HG02763 (cell line): Measurements from ENCODE around the gene DDOST.

ENCODE experiments used
- ATAC-seq: cut with Tn5 transposase; IDR thresholded peaks from one replicate; pipeline ENCODE4 v1.9.1; 2021; ENCODE audit warnings: mild to moderate bottlenecking, moderate library complexity; ENCODE audit not compliant: unreplicated experiment

DDOST gene

GRCh38 chr1:20663365-20663764 is 2.2 kb upstream of the DDOST start:
- no peak for ATAC-seq

- no peak for ATAC-seq
Measured at GRCh38 chr1:20662110-20662475, 924 bp upstream of the DDOST start.

DNA sequence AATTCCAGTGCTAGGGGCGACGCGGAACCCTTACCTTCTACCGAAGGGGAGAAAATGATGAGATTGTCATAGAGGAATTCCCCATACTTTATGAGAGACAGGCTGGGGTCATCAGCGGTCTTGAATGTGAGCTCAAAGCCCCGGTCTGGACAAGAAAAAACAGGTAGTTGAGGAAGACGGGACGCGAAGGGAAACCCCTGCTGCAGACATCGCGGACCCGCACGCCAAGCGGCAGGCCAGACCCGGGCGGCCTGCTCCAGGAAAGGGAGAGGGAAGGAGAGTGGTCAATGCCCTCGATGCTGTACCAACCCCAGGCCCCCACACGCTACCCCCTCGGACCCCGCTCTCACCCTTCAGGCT is 342 bp downstream of the DDOST start:
- no peak for ATAC-seq

- ATAC-seq, result no peak
Measured at GRCh38 chr1:20660363-20660762, 806 bp downstream of the DDOST start.

DNA sequence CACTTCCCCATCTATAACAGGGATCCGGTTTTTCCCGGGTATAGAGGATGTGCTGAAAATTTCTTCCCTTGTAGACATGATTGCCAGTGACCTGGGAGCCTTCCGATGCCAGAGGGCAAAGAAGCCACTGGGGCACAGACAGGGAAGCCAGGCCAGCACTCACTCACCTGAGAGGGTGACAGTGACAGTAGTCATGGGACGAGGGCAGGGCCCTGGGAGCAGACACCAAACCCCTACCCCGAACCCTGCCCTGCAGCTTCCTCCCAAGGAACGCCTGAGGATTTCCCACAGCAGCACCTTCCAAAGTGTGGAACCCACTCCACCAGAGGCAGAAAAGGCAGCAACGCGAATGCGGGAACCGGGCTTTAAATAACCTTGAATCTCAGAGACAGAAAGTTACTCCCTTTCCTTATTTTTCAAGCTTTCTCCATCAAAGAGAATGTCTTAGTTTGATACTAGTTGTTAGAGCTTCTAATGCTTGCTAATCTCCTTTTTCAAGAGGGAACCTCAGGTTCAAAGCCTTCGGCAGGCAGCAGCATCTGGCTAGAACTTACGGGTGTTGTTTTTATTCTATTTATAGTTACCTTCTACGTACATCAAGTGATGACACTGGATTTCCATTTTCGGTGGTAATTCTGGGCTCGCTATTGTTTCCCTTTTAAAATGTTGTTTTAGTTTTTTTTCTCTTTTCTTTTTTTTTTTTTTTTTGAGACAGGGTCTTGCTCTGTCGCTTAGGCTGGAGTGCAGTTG is 2.8 kb downstream of the DDOST start:
- ATAC-seq, result no peak

DNA sequence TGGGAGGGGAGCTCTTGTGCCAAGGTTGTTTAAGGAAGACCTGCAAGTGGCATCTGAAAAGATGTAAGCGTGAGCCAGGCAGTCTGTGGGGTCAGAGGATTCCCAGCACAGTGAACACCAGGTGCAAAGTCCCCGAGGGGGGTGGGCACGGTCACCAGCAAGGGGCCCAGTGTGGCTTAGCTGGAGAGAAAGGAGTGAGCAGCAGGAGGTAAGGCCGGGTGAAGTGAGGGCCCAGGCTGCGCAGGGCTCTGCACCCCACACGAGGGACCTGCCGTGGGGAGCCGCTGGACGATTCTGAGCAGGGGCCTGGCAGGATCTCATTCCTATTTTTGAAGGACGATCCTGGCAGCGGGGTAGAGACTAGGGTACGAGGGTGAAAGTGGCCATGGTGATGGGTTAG is 4.1 kb downstream of the DDOST start:
- no peak for ATAC-seq

DNA sequence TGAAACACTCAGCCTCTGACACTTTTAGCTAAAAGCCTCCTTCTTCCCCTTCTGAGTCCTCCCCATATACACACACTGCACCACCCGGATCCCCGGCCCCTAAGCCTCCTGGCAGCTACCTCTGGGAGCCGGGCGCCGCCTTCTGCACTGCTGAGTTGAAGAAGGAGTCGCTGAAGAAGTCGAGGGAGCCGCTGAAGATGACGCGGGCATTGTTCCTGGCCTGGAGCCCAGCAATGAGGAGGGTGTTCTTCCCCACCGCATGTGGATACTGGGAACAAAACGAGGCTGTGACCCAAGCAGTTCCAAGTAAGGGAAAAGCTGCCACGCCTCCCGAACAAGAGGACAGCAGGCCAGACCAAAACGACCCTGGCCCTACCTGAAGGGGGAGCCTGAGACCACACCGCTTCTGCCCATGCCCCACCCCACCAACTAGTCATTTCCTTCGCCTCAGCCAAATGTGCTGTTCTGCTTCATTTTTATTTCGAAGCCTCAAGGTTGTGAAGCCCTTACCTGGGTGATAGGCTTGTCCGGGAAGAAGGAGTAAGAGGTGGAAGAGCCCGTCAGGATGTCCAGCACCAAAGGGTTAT is 7.0 kb downstream of the DDOST start:
- no peak for ATAC-seq

- ATAC-seq, result no peak
Measured at GRCh38 chr1:20652300-20652699, 8.9 kb downstream of the DDOST start.

DNA sequence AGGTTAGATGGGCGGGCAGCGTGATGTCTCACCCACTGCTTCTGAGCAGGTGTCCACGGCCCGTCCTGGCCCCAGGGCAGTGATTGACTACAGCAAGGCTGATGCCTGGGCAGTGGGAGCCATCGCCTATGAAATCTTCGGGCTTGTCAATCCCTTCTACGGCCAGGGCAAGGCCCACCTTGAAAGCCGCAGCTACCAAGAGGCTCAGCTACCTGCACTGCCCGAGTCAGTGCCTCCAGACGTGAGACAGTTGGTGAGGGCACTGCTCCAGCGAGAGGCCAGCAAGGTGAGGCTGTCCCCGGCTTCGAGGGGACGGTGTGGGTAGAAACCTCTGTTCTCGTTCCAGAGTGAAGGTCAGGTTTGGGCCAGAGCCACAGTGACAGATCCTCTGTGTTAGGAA is 12.2 kb downstream of the DDOST start:
- no peak for ATAC-seq

DNA sequence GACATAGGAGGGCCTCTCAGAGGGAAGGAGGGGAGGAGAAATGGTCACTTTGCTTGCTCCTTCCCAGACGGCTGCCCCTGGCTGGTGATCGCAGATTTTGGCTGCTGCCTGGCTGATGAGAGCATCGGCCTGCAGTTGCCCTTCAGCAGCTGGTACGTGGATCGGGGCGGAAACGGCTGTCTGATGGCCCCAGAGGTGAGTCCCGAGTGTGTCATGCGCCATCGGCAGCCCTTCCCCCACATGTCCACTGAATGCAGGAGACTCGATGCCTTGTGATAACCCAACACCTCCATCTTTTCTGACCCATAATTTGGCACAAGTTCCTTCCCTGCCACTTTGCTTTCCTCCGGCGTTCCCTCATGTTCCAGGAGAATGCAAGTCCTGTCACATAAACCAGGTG is 12.7 kb downstream of the DDOST start:
- no peak for ATAC-seq

GRCh38 chr1:20645414-20645813 is 15.8 kb downstream of the DDOST start:
- ATAC-seq, result no peak

GRCh38 chr1:20644416-20644815 is 16.8 kb downstream of the DDOST start:
- no peak for ATAC-seq

DNA sequence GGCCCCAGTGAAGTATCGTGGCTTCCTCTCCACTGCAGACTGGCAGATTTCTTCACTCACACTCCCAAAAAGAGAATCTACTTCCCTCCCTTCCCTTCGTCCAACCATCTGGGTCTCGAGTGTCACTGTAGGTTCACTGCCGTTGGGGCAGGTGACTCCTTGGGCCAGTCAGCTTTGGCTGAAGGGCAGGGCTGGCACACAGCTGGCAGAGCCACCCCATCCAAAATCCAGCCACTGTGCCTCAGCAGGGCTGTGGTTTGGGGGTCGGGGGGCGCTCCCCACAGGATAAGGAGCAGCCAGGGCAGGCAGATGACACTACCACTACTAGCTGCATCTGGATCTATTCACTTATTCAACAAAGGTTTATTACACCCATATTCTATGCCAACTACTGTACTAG is 18.1 kb downstream of the DDOST start:
- ATAC-seq, result no peak

- no peak for ATAC-seq
Measured at GRCh38 chr1:20641975-20642374, 19.2 kb downstream of the DDOST start.

DNA sequence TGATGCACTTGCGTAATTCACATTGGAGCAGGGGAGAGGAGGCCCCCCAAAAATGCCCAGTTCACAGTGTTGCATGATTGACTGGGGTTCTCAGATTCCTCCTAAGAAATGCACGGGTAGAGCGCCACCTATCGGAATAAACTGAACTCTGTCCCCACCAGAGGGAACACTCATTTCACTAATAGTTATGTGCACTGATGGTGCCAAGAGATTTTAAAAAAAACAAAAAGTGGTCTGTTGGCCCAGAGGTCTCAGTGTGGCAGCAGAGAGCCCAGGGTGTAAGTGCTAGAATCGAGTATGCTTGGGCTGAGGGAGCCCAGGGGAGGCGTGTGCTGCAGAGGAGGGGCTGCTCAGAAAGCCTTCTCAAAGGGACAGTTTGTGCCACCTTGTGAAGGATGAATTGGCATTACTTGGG is 21.0 kb downstream of the DDOST start:
- ATAC-seq, result no peak

DNA sequence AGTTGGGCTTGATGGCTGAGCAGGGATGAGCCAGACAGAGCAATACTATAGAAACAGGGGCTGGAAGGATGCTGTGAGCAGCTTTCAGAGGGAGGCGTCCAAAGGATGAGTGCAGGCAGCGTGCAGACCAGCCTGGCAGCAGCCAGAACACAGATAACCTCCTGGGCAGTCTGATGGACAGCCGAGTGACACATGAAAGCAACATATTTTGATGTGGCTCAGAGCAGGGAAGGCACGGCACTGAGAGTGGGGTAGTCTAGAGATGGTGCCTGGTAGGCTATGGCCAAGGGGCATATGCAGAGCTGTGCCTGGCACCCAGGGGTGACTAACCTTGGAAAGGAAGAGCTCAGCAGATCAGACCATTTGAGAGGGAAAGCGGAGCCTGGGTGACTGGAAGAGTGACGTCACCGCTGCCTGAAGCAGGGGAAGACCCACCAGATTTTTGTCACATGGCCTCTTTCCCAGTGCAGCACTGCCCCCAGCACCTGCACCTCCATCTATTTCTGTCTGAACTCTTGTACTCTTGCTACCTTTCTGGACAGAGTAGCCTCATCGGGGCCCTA is 24.3 kb downstream of the DDOST start:
- ATAC-seq, result no peak

DNA sequence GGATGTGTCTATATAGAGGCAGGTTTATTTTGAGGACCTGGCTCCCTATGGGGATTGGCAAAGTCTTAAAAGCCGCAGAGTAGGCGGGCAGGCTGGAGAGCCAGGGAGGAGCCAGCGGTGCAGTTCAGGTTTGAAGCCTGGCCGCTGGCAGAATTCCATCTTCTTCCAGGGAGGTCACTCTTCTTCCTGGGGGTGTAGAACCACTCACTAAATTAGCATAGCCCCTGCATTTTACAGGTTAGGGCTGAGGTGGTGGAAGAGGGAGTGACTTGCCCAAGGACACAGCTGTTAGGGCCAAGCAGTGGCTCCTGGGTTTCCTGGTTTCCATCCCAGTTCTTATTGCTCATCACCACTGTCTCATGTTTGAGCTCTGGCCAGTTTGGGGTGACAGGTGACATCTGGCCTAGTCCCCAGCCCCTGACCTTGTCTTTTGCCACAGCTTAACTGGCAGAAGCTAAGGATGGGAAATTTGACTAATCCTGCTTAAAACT is 26.5 kb downstream of the DDOST start:
- no peak for ATAC-seq

DNA sequence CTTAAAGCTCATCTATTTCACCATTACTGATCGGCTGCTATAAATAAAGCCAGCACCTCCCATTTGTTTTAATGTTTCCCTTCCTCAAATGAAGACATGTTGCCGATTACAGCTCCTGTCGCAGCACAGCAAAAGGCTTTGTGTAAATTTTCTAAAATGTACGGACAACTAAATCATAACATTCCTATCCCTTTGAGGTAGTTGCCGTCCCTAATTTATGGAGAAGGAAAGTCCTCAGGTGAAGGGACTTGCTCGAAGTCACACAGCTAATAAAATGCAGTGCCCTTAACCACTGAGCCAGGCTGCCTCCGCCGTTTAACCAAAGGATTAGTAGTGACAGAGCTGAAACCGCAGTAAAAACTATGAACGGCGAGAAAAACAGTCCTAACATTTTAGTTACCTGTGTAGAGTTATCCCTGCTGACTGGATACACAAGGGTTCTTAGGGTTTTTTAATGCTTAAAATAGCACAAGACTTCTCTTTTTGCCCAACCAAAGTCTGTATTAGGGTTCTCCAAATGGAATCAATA is 27.0 kb downstream of the DDOST start:
- no peak for ATAC-seq

DNA sequence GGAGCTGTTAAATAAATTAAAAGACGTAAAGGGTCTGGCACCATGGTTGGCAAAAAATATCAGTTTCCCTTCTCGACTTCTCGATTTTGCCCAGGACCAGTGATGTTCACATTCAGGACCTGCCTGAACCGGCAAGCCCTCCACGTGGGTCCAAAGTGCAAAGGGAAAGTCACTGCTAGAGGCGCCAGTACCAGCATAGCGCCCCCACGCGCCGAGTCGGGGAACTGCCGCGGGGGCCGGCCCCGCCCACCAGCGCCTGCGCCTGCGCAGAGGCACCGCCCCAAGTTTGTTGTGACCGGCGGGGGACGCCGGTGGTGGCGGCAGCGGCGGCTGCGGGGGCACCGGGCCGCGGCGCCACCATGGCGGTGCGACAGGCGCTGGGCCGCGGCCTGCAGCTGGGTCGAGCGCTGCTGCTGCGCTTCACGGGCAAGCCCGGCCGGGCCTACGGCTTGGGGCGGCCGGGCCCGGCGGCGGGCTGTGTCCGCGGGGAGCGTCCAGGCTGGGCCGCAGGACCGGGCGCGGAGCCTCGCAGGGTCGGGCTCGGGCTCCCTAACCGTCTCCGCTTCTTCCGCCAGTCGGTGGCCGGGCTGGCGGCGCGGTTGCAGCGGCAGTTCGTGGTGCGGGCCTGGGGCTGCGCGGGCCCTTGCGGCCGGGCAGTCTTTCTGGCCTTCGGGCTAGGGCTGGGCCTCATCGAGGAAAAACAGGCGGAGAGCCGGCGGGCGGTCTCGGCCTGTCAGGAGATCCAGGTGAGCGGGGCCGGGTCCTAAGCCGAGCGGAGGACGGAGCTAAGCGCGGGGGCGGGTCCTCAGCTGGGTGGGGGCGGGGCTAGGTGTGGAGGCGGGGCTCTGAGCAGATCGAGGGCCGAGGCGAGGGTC is 27.7 kb downstream of the DDOST start, which contains the start of gene PINK1:
PINK1 (plus strand) TSS at position 269 of the 875 bp plus-strand sequence; CDS start at position 360, 91 bp downstream.
- ATAC-seq, result peak; percentile 54

DNA sequence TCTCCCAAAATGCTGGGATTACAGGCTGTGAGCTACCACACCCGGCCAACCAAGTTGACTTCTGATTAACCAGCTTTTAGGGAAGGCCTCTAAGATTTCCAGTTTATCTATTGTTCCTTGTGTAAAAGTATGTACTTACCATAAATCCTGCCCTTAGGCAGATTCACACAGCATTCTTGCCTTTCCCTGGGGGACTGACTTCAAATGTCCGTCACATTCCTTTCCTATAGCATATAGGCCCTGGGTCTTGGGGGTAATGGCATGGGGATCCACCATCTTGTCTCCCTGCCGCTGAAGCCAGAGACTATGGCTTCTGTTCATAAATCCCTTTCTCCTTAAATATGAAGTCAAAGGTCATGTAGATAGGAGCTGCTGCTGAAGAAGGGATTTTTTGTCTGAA is 28.8 kb downstream of the DDOST start:
- no peak for ATAC-seq

DNA sequence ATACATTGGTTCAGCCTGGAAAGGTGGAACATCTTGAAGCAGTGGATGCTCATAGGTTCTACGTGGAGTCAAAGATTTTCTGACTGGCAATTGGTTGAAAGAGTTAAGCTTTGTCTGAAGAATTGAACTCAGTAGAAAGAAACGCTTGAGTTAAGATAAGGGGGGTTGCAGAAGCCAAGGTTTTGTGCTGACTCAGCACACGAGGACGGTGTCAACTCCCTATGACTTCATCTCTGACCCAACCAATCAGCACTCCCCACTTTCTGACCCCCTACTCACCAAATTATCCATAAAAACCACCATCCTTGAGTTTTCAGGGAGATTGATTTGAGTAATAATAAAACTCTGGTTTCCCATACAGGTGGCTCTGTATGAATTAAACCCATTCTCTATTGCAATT is 30.4 kb downstream of the DDOST start:
- no peak for ATAC-seq
